HG03354 (cell line): ENCODE measurements around the gene TBL2.
"Not testable (repeated sequence)": the region's sequence is repeated elsewhere in the genome, so short reads cannot be mapped to it uniquely, and the experiment has no call there.

Source experiments
- ATAC-seq: cut with Tn5 transposase; IDR thresholded peaks from one replicate; pipeline ENCODE4 v1.9.1; 2021; ENCODE audit warnings: mild to moderate bottlenecking; ENCODE audit not compliant: unreplicated experiment, poor library complexity, severe bottlenecking

TBL2 gene

DNA sequence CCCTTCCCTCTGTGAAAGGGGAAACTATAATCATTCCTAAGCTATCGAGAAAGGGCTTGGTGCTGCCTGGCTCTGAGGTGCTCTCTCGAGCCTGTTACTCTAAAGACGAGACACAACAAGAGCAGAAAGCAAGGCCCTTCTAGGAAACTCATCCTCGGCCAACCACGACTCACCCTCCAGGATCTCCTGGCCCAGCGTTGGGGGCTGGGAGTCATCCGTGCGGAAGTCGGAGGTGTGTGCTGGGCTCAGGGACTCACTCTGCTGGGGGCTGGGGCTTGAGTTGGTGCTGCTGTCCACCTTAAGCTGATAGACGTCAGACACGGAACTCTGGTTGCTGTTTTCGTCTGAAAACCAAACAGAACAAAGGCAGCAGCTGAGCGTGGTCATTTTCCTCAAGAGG is 38.7 kb downstream of the TBL2 start:
- no peak for ATAC-seq

- ATAC-seq = not testable (repeated sequence)
These were observed 39.9 kb downstream of the TBL2 start for GRCh38 chr7:73538510-73538909.

DNA sequence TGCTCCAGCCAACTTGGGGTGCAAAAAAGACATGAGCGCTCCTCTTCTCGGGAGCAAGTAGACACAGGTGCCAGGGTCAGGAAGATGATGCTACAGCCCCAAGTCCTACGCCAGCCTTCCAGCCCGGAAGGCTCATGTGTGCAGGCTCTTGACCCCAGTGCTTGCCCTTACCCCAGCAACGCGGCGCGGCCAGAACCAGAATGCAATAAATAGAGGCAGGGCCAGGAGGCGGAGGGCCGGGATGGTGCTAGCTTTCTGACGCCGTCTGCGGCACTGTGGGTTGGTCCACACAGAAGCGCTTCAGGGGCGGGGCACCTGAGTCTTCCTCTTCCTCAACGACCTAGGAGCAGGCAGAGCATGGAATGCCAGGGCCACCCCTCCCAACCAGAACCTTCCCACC is 41.3 kb downstream of the TBL2 start:
- no peak for ATAC-seq

DNA sequence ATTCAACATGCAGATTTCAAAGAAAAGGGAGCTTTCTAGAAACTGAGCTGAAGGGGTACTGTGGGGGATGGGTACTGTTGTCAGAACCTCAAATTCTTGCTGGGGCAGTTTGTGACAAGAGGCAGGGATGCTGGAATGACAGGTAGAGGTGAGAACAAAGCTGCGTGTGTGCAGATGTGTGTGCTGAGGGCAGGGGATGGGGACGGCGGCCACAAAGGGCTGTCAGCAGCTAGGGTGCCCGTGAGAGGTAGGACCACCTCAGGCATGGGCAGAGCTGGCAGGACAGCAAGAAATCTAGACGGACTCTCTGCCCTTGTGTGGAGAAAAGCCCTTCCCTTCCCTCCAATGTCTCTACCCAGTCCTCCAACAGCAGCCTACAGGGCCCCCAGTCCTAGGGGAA is 41.9 kb downstream of the TBL2 start:
- ATAC-seq = no peak

DNA sequence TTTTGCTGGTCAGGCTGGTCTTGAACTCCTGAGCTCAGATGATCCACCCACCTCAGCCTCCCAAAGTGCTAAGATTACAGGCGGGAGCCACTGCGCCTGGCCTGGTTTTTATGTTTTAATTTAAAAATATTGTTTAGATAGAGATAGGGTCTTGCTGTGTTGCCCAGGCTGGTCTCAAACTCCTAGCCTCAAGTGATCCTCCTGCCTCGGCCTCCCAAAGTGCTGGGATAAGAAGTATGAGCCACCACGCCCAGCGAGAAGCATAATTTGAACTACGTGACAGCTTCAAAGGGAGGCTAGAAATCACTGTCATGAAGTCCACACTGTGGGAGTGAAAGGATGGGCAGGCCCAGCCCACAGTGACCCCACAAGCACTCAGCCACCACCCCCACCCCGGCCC is 42.5 kb downstream of the TBL2 start:
- ATAC-seq = not testable (repeated sequence)

- ATAC-seq = no peak
These were observed 44.6 kb downstream of the TBL2 start for GRCh38 chr7:73533742-73534141.

DNA sequence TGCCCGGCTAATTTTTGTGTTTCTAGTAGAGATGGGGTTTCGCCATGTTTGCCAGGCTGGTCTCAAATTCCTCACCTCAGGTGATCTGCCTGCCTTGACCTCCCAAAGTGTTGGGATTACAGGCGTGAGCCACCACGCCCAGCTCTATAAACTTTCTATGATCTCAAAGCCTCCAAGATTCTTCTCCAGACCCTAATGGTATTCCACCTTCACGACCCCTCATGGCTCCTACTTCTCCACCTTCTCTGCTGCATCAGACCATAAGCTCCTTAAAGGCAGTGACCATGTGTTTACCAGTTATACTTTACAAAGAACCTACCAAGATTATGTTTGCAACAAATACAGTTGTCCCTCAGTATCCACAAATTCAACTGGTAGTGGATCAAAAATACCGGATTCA is 46.2 kb downstream of the TBL2 start:
- no peak for ATAC-seq

DNA sequence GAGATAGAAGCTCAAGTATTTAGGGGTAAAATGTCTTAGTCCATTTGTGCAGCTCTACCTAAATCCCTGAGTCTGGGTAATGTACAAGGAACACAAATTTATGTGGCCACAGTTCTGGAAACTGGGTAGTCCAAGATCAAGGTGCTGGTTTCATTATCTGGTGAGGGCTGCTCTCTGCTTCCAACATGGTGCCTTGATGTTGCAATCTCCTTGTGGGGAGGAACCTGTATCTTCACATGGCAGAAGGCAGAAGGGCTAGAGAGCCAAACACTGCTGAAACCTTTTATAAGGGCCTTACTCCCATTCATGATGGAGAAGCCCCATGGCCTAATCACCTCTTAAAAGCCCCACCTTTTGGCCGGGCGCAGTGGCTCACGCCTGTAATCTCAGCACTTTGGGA is 47.6 kb downstream of the TBL2 start:
- no peak for ATAC-seq

GRCh38 chr7:73526896-73527821 is 51.2 kb downstream of the TBL2 start:
- no peak for ATAC-seq

- not testable (repeated sequence) for ATAC-seq
These were observed 52.3 kb downstream of the TBL2 start for GRCh38 chr7:73526158-73526494.

- ATAC-seq = peak; percentile 87
These were observed 56.1 kb downstream of the TBL2 start, which contains the start of gene BAZ1B for GRCh38 chr7:73522105-73522872. Gene BAZ1B (minus strand): TSS chr7:73522293. CDS start chr7:73521933, 360 bp downstream.

GRCh38 chr7:73521636-73522104 is 56.7 kb downstream of the TBL2 start:
- ATAC-seq = peak; percentile 43

- ATAC-seq = no peak
These were observed 57.4 kb downstream of the TBL2 start for GRCh38 chr7:73520673-73521635.

- ATAC-seq = no peak
These were observed 58.3 kb downstream of the TBL2 start for GRCh38 chr7:73519867-73520672.

DNA sequence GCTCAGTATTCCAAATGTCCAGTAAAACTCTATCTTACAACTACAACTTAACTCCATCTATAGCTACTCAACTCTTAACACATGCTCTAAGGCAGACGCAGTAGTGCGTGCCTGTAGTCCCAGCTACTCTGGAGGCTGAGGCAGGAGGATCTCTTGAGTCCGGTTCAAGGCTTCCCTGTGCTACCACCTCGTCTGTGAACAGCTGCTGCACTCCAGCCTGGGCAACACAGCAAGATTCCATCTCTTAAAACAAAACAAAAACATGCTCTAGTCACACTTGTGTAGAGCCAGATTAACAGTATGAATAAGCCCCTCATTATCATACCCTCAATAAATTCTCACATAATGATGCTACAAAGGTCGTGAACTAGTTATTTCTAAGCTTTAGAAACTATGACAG is 59.9 kb downstream of the TBL2 start:
- ATAC-seq = no peak
